Raji (cell line): ENCODE results near the gene CYBB.

Experiments
- POLR2A ChIP-seq: IDR thresholded peaks from 2 replicates; pipeline ENCODE4 v1.6.1; 2011; ENCODE audit warnings: low read depth, low read length, control low read depth; ENCODE audit not compliant: insufficient read depth

The CYBB gene

DNA sequence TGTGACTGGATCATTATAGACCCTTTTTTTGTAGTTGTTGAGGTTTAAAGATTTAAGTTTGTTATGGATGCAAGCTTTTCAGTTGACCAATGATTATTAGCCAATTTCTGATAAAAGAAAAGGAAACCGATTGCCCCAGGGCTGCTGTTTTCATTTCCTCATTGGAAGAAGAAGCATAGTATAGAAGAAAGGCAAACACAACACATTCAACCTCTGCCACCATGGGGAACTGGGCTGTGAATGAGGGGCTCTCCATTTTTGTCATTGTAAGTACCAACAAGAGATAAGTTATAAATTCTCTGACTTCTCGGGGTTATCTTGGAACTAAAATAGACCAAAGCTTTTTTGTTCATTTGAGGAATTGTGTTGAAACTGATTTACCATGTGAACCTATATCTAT lies at the start of gene CYBB:
TSS of gene CYBB (plus strand) at position 203 of the 400 bp plus-strand sequence. CDS start at position 222, 19 bp downstream.
- peak; percentile 34; the same call in 1 of the 2 replicates for TF ChIP-seq POLR2A

DNA sequence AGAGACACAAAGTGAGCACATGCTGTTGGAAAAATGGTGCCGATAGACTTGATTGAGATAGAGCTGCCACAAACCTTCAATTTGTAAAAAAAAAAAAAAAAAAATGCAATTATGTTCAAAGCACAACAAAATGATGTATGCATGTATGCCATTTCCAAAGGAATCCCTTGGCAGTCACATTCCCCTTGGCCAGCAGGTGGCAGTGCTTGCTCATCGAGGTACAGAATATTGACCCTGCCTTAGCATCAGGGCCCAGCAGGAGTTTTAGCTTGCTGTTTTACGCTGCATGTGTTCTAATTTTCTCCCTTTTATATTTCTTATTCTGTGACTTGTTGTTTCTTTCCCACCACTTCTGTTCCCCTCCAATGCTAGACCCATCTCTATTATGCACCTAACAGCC lies 34.5 kb upstream of the CYBB start:
- TF ChIP-seq POLR2A: no peak

DNA sequence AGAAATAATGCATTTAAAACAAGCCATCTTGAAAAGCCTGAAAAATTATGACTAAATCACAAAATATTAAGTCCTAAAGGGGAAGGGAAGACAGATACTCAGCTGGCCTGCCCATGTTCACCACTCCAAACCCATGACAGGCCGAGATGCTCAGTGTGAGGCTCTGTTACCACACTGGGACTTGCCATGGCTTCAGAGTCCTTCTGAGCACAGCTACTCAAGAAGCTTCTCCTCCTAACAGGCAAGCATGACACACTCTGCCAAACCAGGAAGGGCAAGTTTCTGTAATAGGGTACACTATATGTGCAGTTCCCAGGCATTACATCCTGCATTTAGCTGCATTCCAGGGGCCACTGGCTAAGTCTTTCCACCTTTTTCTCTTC lies 34.0 kb upstream of the CYBB start:
- TF ChIP-seq POLR2A: no peak

GRCh38 chrX:37746218-37746941 lies 33.5 kb upstream of the CYBB start:
- no peak for TF ChIP-seq POLR2A

DNA sequence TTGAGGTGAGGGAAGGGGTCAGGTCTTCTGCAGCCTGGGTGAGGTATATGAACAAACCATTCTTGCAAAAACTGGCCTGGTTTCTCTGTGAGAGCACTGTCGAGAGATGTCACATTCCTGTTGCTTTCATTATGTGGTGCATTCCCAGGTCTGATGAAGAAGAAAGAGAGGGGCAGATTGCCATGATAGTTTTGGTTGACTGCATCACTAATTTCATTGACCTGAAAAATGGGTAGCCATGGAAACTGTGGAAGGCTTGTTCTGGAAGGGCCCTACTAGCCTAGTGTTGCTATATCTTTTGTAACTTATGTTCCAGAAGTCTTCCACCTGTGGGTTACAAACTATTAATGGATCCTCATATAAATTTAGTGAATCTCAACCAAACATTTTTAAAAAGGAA lies 32.9 kb upstream of the CYBB start:
- TF ChIP-seq POLR2A: no peak

- no peak for TF ChIP-seq POLR2A
Observed at GRCh38 chrX:37752281-37752680, 27.6 kb upstream of the CYBB start.

- TF ChIP-seq POLR2A: no peak
Observed at GRCh38 chrX:37752936-37753335, 26.9 kb upstream of the CYBB start.

DNA sequence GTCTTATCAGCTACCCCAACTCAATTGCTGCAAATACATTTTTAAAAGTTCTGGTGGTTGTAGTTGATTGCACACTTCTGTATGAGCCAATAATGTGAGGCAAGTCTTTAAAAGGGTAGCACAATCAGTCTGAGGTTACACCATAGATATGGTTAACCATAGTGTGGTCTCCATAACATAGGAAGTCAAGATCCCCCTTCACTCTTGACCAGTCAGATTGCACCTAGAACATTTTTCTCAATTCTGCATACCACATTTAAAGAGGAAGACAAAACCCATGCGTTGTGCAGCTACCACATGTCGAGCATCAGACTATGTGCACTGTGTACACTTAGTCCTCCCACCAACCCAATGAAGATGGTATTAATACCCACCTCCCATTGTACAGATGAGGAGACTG lies 26.5 kb upstream of the CYBB start:
- no peak for TF ChIP-seq POLR2A

DNA sequence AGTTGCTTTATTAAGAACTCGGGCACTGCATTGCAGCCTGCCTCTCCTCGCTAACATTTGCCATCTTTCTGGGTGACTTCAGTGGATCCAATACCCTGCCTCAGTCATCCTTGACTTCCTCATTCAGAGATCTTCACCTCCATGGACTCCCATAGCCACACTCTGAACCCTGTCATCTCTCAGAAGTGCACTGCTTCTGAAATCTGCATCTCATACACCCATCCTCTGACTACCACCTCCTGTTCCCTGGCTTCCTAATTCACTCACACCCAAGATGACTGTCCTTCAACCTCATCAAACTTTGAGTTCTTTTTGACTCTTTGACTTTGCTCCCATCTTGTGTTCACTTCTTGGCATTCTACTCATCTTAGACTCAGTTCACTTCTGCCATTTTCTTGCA lies 25.3 kb upstream of the CYBB start:
- TF ChIP-seq POLR2A: no peak

DNA sequence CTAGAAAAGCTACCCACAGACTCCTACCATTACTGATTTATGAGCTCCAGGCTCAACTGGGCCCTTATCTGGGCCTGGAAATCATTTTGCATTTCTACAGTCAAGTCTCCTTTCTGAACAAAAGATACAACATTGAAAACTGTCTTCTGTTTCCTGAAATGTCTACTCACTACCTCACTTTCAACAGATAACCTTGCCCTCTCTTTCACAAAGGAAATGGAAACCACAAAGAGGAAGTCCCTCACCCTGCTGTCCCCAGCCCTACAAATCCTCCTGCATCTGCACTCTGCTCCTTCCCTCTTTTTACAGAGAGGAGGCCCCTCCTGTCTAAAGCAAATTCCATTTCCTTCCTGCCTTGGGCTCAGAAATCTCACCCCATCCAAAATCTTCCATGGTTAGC lies 24.8 kb upstream of the CYBB start:
- TF ChIP-seq POLR2A: no peak

DNA sequence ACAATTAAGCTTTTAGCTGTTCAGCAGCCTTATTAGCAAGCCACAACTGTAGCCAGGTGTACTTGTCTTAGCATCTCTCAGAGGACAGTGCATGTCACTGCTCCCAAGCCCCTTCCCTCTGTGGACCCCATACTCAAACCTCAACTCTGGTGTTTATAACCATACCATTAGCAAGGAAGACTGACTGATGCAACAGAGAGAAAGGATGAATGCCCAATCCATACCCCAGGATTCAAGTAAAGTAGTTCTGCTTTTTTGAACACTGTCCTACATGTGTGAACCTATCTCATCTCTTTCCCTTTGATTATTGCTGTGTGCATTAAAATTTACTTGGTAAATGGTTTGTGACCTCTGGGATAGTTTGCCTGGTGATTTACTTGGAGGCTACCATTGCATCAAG lies 22.8 kb upstream of the CYBB start:
- TF ChIP-seq POLR2A: no peak

DNA sequence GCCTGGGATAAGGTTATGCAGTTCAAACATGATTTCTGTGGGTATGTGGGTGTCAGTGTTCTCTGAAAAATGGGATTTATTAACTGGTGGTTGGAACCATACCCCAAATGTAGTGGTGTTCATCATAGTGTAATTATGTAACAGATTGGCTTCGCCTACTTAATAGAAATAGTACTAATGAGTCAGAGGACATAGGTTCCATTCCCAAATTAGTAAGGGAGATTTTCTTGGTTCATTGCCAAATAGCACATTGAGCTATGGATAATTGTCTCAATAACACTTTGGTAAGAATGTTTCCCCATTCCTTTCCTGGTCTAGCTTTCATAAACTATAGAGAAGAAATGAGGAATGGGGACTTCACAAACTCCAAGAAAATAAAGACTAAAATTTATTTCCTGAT lies 20.5 kb upstream of the CYBB start:
- TF ChIP-seq POLR2A: no peak

DNA sequence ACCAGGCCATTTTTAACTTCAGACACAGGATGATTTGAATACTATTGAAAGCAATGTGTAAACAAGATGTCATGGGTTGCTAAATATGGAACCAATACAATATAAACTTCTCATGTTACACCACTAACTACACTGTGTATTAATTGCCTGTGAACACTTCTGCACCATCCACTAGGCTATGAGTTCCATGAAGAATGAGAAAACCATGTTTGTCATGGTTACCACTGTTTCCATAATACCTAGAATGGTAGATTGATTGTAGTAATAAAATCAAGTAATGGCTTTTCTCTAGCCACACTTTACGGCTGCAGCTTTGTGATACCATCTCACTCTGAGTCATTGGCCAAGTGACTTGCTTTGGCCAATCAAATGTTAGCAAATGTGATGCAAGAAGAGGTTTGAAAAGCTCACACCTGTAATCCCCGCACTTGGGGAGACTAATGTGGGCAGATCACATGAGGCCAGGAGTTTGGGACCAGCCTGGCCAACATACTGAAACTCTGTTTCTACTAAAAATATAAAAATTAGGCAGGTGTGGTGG lies 19.9 kb upstream of the CYBB start:
- no peak for TF ChIP-seq POLR2A

DNA sequence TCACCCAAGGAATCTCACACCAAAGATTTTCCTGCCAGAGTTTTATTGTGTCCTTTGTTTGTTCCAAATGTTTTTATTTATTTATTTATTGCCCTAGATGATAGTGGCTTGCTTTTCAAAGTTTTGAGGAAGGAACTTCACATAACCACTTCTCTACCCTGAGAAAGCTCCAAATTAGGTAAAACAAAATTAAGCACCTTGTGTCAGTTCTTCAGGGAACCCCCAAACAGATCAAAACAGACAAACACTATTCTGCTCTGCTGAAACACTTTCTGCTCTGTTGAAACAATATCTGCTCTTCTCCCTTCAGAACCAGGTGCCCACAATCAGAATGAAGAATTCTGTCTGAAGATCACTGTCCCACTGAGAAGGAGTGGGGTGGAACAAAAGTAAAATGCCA lies 16.5 kb upstream of the CYBB start:
- TF ChIP-seq POLR2A: no peak

DNA sequence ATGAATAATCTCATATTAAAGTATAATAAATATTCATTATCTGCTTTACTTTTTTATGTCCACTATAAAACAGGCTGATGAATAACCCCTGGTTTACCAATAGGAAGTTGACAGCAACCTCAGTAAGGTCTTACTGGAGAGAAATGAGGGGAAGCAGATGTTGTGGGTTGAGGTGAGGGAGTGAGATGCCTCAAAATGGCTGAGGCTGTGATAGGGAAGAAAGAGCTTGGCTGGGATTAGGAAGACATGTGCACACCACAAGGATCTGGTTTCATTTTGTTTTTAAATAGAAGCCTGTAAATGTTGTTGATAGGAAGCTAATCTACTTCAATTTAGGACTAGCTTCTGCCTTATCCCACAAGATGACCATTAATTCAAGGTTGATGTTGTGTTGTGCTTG lies 14.4 kb upstream of the CYBB start:
- TF ChIP-seq POLR2A: no peak

DNA sequence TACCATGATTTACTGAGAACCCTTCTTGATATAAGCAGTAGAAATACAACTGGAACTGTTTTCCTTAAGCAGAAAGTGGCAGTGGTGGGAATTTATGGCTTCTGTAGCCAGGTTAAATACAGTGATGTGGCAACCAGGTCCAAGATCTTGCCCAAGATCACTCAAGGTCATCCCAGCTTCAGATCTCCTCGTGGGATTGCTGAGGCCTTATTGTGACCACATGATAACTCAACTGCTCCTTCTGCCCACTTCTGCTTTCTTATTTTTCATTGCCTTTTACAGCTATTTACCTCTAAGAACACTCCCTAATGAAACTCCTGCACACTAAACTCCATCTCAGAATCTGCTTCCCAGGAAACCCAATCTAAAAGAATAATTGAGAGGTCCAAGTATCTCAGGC lies 12.4 kb upstream of the CYBB start:
- no peak for TF ChIP-seq POLR2A
